ENCODE measurements around the gene TRPC4AP.

The TRPC4AP gene

GRCh38 chr20:35017099-35017835 lies 75.3 kb downstream of the TRPC4AP start:
- TF ChIP-seq CTCF (IDR thresholded peaks at IDR 0.05; ENCODE audit: low read length, missing control alignments): no peak
- no peak overlapping the region for H3K4me3 ChIP-seq (replicated peaks; ENCODE audit: low read depth, low read length)
- no peak for DNase-seq (ENCODE audit: low read depth)

- DNase-seq (ENCODE audit: low read depth): no peak
- no peak for TF ChIP-seq CTCF (IDR thresholded peaks at IDR 0.05; ENCODE audit: low read length, missing control alignments)
Observed at GRCh38 chr20:35015863-35016193, 76.8 kb downstream of the TRPC4AP start.

GRCh38 chr20:35014537-35014936 lies 78.1 kb downstream of the TRPC4AP start:
- no peak overlapping the region for H3K4me3 ChIP-seq (replicated peaks; ENCODE audit: low read depth, low read length)
- TF ChIP-seq CTCF (IDR thresholded peaks at IDR 0.05; ENCODE audit: low read length, missing control alignments): no peak
- DNase-seq (ENCODE audit: low read depth): no peak

More at GRCh38 chr20:35015863-35016193, 76.8 kb downstream of the TRPC4AP start:
- H3K4me3 ChIP-seq (replicated peaks; ENCODE audit: low read depth, low read length): no peak overlapping the region

GRCh38 chr20:35013421-35014411 lies 78.9 kb downstream of the TRPC4AP start:
- H3K4me3 ChIP-seq (replicated peaks; ENCODE audit: low read depth, low read length): no peak overlapping the region
- no peak for DNase-seq (ENCODE audit: low read depth)
- TF ChIP-seq CTCF (IDR thresholded peaks at IDR 0.05; ENCODE audit: low read length, missing control alignments): no peak

GRCh38 chr20:35012227-35013069 lies 80.2 kb downstream of the TRPC4AP start:
- DNase-seq (ENCODE audit: low read depth): peak; percentile 55
- no peak for TF ChIP-seq CTCF (IDR thresholded peaks at IDR 0.05; ENCODE audit: low read length, missing control alignments)
- H3K4me3 ChIP-seq (replicated peaks; ENCODE audit: low read depth, low read length): no peak overlapping the region

- TF ChIP-seq CTCF (IDR thresholded peaks at IDR 0.05; ENCODE audit: low read length, missing control alignments): no peak
- no peak overlapping the region for H3K4me3 ChIP-seq (replicated peaks; ENCODE audit: low read depth, low read length)
- no peak for DNase-seq (ENCODE audit: low read depth)
Observed at GRCh38 chr20:35011589-35012226, 80.9 kb downstream of the TRPC4AP start.
